A673 (cell line): ENCODE measurements around the gene PTK6. TPM values are rescaled to one million over a fixed set of nuclear protein-coding genes. Genes with fewer than 3 reads are reported as not detected.

Source experiments
- BruUV-seq: library from RNA; stranded (reverse); fragments of 400-500 nt; replicated peaks from 2 replicates; lab custom pipeline; 2021; lab: Mats Ljungman, UMichigan
- CTCF ChIA-PET: fragments of 300-600 bp; sonication (Branson Sonifier 250); formaldehyde crosslinking; loops from one replicate; lab custom pipeline; 2022; ENCODE audit warnings: antibody characterized with exemption; lab: Charles Lee
- POLR2A ChIA-PET: fragments of 300-600 bp; sonication (Branson Sonifier 250); formaldehyde crosslinking; loops from one replicate; lab custom pipeline; 2022; ENCODE audit warnings: antibody characterized with exemption; ENCODE audit not compliant: low non-redundant PET; lab: Charles Lee
- DNase-seq: peaks from one replicate; pipeline ENCODE4 v3.0.0-alpha.2; 2015; ENCODE audit warnings: low spot score
- H3K27ac ChIP-seq: fragments of 200-600 bp; sonication (generic); 2 replicates; pipeline ENCODE4 v1.5.1; 2016; ENCODE audit warnings: mixed run types, low read depth, mild to moderate bottlenecking, mixed read lengths, antibody characterized with exemption, low read length; ENCODE audit not compliant: poor library complexity, severe bottlenecking
- H3K27me3 ChIP-seq: fragments of 200-600 bp; sonication (generic); replicated peaks from 2 replicates; pipeline ENCODE4 v1.6.1; 2017; ENCODE audit warnings: mixed run types, low read depth, mild to moderate bottlenecking, mixed read lengths, antibody characterized with exemption, low read length; ENCODE audit not compliant: insufficient read depth, poor library complexity
- H3K36me3 ChIP-seq: fragments of 200-600 bp; sonication (generic); 2 replicates; pipeline ENCODE4 v1.6.1; 2016; ENCODE audit warnings: mixed run types, mild to moderate bottlenecking, mixed read lengths, antibody characterized with exemption, low read length; ENCODE audit not compliant: insufficient read depth, poor library complexity, severe bottlenecking
- H3K4me1 ChIP-seq: fragments of 200-600 bp; sonication (generic); 2 replicates; pipeline ENCODE4 v1.6.1; 2017; ENCODE audit warnings: mixed run types, mild to moderate bottlenecking, mixed read lengths, antibody characterized with exemption, low read length; ENCODE audit not compliant: insufficient read depth, poor library complexity, severe bottlenecking
- H3K4me3 ChIP-seq: fragments of 200-600 bp; sonication (generic); 2 replicates; pipeline ENCODE4 v1.5.1; 2016; ENCODE audit warnings: low read depth, mixed run types, mild to moderate bottlenecking, mixed read lengths, low read length; ENCODE audit not compliant: poor library complexity, severe bottlenecking
- H3K9me3 ChIP-seq: fragments of 200-600 bp; sonication (generic); 2 replicates; pipeline ENCODE4 v1.6.1; 2016; ENCODE audit warnings: mixed run types, low read depth, mild to moderate bottlenecking, mixed read lengths, antibody characterized with exemption, low read length; ENCODE audit not compliant: poor library complexity, severe bottlenecking
- CTCF ChIP-seq: fragments of 300-800, 200-600 bp; sonication (generic); conservative IDR thresholded peaks from 2 replicates; pipeline ENCODE4 v1.5.1; 2017; ENCODE audit warnings: low read depth, mild to moderate bottlenecking, antibody characterized with exemption, low read length, moderate library complexity, mixed read lengths
- EZH2 ChIP-seq: fragments of 200-600 bp; sonication (generic); IDR thresholded peaks from 2 replicates; pipeline ENCODE4 v1.6.1; 2017; ENCODE audit warnings: borderline replicate concordance, low read depth, mild to moderate bottlenecking, mixed read lengths, antibody characterized with exemption, low read length; ENCODE audit not compliant: poor library complexity, severe bottlenecking
- intact Hi-C: fragments of 100-400 bp; cut with micrococcal nuclease; formaldehyde crosslinking; loops from one replicate; pipeline ENCODE4 v1.10.0; 2022; ENCODE audit not compliant: unreplicated experiment
- total RNA-seq: library from RNA; stranded (reverse); gene quantifications from 2 replicates; pipeline ENCODE4 v1.2.3, GENCODE V29; 2021

Gene PTK6
- total RNA-seq, 1 experiment from 2014 or later: not detected

DNA sequence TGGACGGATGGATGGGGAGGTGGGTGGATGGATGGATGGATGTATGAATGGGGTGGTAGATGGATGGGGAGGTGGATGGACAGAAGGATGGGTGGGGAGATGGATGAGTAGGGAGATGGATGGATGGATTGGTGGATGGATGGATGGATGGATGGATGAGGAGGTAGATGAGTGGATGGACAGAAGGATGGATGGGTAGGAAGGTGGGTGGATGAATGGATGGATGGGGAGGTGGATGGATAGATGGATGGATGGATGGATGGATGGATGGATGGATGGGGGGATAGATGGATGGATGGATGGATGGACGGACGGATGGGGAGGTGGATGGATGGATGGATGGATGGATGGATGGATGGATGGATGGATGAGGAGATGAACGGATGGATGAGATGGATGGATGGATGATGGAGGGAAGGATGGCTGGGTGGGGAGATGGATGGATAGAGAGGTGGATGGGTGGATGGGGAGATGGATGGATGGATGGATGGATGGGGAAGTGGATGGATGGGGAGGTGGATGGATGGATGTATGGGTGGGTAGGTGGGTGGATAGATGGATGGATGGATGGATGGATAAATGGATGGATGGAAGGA lies 45.4 kb downstream of the PTK6 start:
- TF ChIP-seq EZH2: no peak
- no peak for TF ChIP-seq CTCF
- ChIA-PET CTCF (no interaction called here), POLR2A (no interaction called here)
- H3K36me3 ChIP-seq: no peaks in the 10 kb centered on the region
- no peak for DNase-seq
- no peaks in the 10 kb centered on the region for H3K9me3 ChIP-seq
- H3K27me3 ChIP-seq: peaks cover 20% of the 10 kb centered on the region
- intact Hi-C loops: no loop called here
- H3K27ac ChIP-seq: no peak overlapping the region
- BruUV-seq: no TSS peak
- H3K4me3 ChIP-seq: no peak overlapping the region
- H3K4me1 ChIP-seq: no peaks in the 10 kb centered on the region

- BruUV-seq: no TSS peak
- H3K27me3 ChIP-seq: peaks cover 20% of the 10 kb centered on the region
- no peak overlapping the region for H3K4me3 ChIP-seq
- no peaks in the 10 kb centered on the region for H3K9me3 ChIP-seq
- no peak for DNase-seq
- intact Hi-C loops: no loop called here
- H3K27ac ChIP-seq: no peak overlapping the region
- TF ChIP-seq CTCF (no peak), EZH2 (no peak)
- CTCF ChIA-PET: no interaction called here
- POLR2A ChIA-PET: no interaction called here
- no peaks in the 10 kb centered on the region for H3K4me1 ChIP-seq
- no peaks in the 10 kb centered on the region for H3K36me3 ChIP-seq
These were observed 46.1 kb downstream of the PTK6 start for GRCh38 chr20:63491078-63491477.

GRCh38 chr20:63490416-63490815 lies 46.8 kb downstream of the PTK6 start:
- no peak overlapping the region for H3K4me3 ChIP-seq
- no peaks in the 10 kb centered on the region for H3K9me3 ChIP-seq
- no TSS peak for BruUV-seq
- H3K4me1 ChIP-seq: no peaks in the 10 kb centered on the region
- H3K27me3 ChIP-seq: peaks cover 20% of the 10 kb centered on the region
- intact Hi-C loops: no loop called here
- no peaks in the 10 kb centered on the region for H3K36me3 ChIP-seq
- POLR2A ChIA-PET: no interaction called here
- TF ChIP-seq CTCF (no peak), EZH2 (no peak)
- CTCF ChIA-PET: no interaction called here
- DNase-seq: no peak
- no peak overlapping the region for H3K27ac ChIP-seq
